HepG2 (cell line): ENCODE results near the gene REM2. TPM values are rescaled to one million over a fixed set of nuclear protein-coding genes. Genes with fewer than 3 reads are reported as not detected.
A peak's percentile ranks its signal among the peaks of the same experiment; 100 is the strongest.

Experiments used
- AKAP8 ChIP-seq: sonication (generic); formaldehyde crosslinking; IDR thresholded peaks from 2 replicates; pipeline ENCODE4 v1.5.1; 2020; ENCODE audit warnings: mild to moderate bottlenecking, missing genetic modification reagents
- CBFB ChIP-seq: sonication (generic); formaldehyde crosslinking; IDR thresholded peaks from 2 replicates; pipeline ENCODE4 v1.4.0; 2020; ENCODE audit warnings: missing genetic modification reagents
- TGIF2 ChIP-seq: IDR thresholded peaks from 2 replicates; pipeline ENCODE4 v1.6.1; 2016; ENCODE audit warnings: control low read depth, missing compliant biosample characterization
- ZBTB38 ChIP-seq: sonication (generic); formaldehyde crosslinking; IDR thresholded peaks from 2 replicates; pipeline ENCODE4 v1.5.1; 2020; ENCODE audit warnings: mild to moderate bottlenecking, missing genetic modification reagents
- ZNF3 ChIP-seq: IDR thresholded peaks from 2 replicates; pipeline ENCODE4 v1.7.0; 2017; ENCODE audit warnings: inconsistent platforms
- ZNF569 ChIP-seq: sonication (generic); formaldehyde crosslinking; IDR thresholded peaks from 2 replicates; pipeline ENCODE4 v1.5.0; 2020; ENCODE audit warnings: mild to moderate bottlenecking, missing genetic modification reagents, moderate library complexity, borderline replicate concordance
- ZNF607 ChIP-seq: sonication (generic); formaldehyde crosslinking; IDR thresholded peaks from 2 replicates; pipeline ENCODE4 v1.5.1; 2020; ENCODE audit warnings: missing genetic modification reagents, mild to moderate bottlenecking, borderline replicate concordance
- ZNF615 ChIP-seq: sonication (generic); formaldehyde crosslinking; IDR thresholded peaks from 2 replicates; pipeline ENCODE4 v1.5.0; 2020; ENCODE audit warnings: mild to moderate bottlenecking, missing genetic modification reagents, borderline replicate concordance
- ZNF777 ChIP-seq: sonication (generic); formaldehyde crosslinking; IDR thresholded peaks from 2 replicates; pipeline ENCODE4 v1.4.0; 2020; ENCODE audit warnings: missing genetic modification reagents
- ZNF878 ChIP-seq: sonication (generic); formaldehyde crosslinking; IDR thresholded peaks from 2 replicates; pipeline ENCODE4 v1.8.1; 2023; ENCODE audit warnings: mild to moderate bottlenecking, missing genetic modification reagents, moderate library complexity
- polyA plus RNA-seq, 8 experiments: library from polyadenylated mRNA; depleted of rRNA in 3 of 8; stranded (reverse) in 7 of 8; unstranded in 1 of 8; fragments of >200 nt; fragmentation: Illumina TruSeq in 4 of 8; extraction: Trizol in 4 of 8; gene quantifications; 2 replicates each; pipeline versions ENCODE4 v1.2.1 to v1.2.3, GENCODE V29; 2011 to 2016; ENCODE audit warnings: low read depth in 4 of 8, missing spikeins in 1 of 8, mixed read lengths in 1 of 8; ENCODE audit not compliant: insufficient read depth in 1 of 8
- total RNA-seq, 5 experiments: library from RNA; depleted of rRNA; stranded (reverse); fragments of >200 nt; fragmentation: Illumina TruSeq; extraction: Trizol; gene quantifications; 2 replicates each; pipeline ENCODE4 v1.2.3, GENCODE V29; 2016; ENCODE audit warnings: low read depth in 1 of 5
- TF ChIP-seq, protein P1 (sequence below): sonication (generic); formaldehyde crosslinking; IDR thresholded peaks from 2 replicates; pipeline ENCODE4 v1.4.0; 2020; ENCODE audit warnings: missing genetic modification reagents

REM2 gene
- total and polyA plus RNA-seq, 2 of the 13 experiments (the other 11 are each of a cell fraction or from before 2014, with no cell fraction given), result 0.20 TPM; not detected in 1

DNA sequence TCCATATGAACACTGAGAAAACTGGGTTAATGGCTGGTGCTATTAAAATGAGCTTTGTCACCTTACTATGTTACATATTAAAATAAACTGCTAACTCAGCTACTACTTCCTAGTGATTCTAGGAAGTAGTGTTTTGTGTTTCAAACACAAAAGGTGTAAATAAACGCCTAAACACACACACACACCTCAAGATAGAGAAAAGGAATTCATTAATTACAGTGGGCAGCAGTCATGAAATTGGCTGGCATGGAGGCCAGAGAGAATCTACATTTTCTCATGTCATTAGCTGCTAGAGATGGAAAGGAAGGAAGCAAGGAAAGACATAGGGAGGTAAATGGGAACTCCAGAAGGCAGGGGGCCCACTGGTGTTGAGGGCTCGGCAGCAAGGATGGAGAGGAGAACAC is 46.9 kb downstream of the REM2 start (continued):
- TF ChIP-seq, protein P1, sequence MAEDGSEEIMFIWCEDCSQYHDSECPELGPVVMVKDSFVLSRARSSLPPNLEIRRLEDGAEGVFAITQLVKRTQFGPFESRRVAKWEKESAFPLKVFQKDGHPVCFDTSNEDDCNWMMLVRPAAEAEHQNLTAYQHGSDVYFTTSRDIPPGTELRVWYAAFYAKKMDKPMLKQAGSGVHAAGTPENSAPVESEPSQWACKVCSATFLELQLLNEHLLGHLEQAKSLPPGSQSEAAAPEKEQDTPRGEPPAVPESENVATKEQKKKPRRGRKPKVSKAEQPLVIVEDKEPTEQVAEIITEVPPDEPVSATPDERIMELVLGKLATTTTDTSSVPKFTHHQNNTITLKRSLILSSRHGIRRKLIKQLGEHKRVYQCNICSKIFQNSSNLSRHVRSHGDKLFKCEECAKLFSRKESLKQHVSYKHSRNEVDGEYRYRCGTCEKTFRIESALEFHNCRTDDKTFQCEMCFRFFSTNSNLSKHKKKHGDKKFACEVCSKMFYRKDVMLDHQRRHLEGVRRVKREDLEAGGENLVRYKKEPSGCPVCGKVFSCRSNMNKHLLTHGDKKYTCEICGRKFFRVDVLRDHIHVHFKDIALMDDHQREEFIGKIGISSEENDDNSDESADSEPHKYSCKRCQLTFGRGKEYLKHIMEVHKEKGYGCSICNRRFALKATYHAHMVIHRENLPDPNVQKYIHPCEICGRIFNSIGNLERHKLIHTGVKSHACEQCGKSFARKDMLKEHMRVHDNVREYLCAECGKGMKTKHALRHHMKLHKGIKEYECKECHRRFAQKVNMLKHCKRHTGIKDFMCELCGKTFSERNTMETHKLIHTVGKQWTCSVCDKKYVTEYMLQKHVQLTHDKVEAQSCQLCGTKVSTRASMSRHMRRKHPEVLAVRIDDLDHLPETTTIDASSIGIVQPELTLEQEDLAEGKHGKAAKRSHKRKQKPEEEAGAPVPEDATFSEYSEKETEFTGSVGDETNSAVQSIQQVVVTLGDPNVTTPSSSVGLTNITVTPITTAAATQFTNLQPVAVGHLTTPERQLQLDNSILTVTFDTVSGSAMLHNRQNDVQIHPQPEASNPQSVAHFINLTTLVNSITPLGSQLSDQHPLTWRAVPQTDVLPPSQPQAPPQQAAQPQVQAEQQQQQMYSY, result no peak
- peak; percentile 69; the same call in 1 of the 2 replicates for TF ChIP-seq ZNF607 (CRISPR knock-in tag)
- 0 out of 2 replicates have a peak, but pooled peaks have one; percentile 71 for TF ChIP-seq ZNF569
- TF ChIP-seq ZNF777 (CRISPR knock-in tag), result peak; percentile 11; the same call in 1 of the 2 replicates
- no peak for TF ChIP-seq AKAP8 (CRISPR knock-in tag)
- TF ChIP-seq ZNF878 (CRISPR knock-in tag), result peak; percentile 87; the same call in 1 of the 2 replicates
- no peak for TF ChIP-seq CBFB (CRISPR knock-in tag)
- 0 out of 2 replicates have a peak, but pooled peaks have one; percentile 18 for TF ChIP-seq ZNF615 (CRISPR knock-in tag)
- TF ChIP-seq TGIF2, result 0 out of 2 replicates have a peak, but pooled peaks have one; percentile 56
- no peak for TF ChIP-seq ZBTB38
- peak; percentile 21; the same call in 1 of the 2 replicates for TF ChIP-seq ZNF3
